HCT116 (cell line): Measurements from ENCODE around the gene C1orf56. TPM values are rescaled to one million over a fixed set of nuclear protein-coding genes. Genes with fewer than 3 reads are reported as not detected.

Experiments used
- ATAC-seq: fragments of 200-7000 bp; cut with Tn5 transposase; 2 replicates; pipeline ENCODE4 v1.9.1; 2020; ENCODE audit warnings: mild to moderate bottlenecking, moderate library complexity
- BruUV-seq: library from RNA; stranded (reverse); fragments of 400-500 nt; replicated peaks from 2 replicates; lab custom pipeline; 2021; lab: Mats Ljungman, UMichigan
- CTCF ChIA-PET: fragments of 300-600 bp; sonication (Branson Sonifier 250); formaldehyde crosslinking; loops from one replicate; lab custom pipeline; 2021; ENCODE audit warnings: antibody characterized with exemption; lab: Charles Lee
- POLR2A ChIA-PET: fragments of 300-600, 350-600 bp; sonication (Branson Sonifier 250); formaldehyde crosslinking; loops from one replicate; lab custom pipeline; 2021; ENCODE audit warnings: antibody characterized with exemption; lab: Charles Lee
- RAD21 ChIA-PET, 2 experiments: fragments of 300-600 bp; sonication (Branson Sonifier 250); formaldehyde crosslinking; loops; one replicate each; lab custom pipeline; 2023; ENCODE audit warnings: low total read pairs in 2 of 2; ENCODE audit not compliant: uncharacterized antibody in 2 of 2, unreplicated experiment in 2 of 2, low non-redundant PET in 1 of 2; lab: Charles Lee
- DNase-seq: peaks from one replicate; pipeline ENCODE4 v3.0.0-alpha.2; 2010; ENCODE audit warnings: low read depth, low spot score
- H2AFZ ChIP-seq: fragments of 200-600 bp; shearing (Covaris generic), sonication (generic); 2 replicates; pipeline ENCODE4 v1.6.1; 2017; ENCODE audit warnings: low read depth, mixed run types, mixed read lengths, antibody characterized with exemption, low read length; ENCODE audit not compliant: poor library complexity, severe bottlenecking
- H3K27ac ChIP-seq: 2 replicates; pipeline ENCODE4 v1.5.1; 2012; ENCODE audit warnings: low read depth, low read length
- H3K27me3 ChIP-seq: fragments of 200-600 bp; sonication (generic); 2 replicates; pipeline ENCODE4 v1.6.1; 2016; ENCODE audit warnings: mixed run types, low read length, mixed read lengths; ENCODE audit not compliant: insufficient read depth
- H3K36me3 ChIP-seq, 2 experiments: fragments of 200-500 bp in 1 of 2; fragments of 200-600 bp in 1 of 2; sonication (Bioruptor generic) in 1 of 2; sonication (generic) in 1 of 2; 2 replicates each; pipeline versions ENCODE4 v1.5.1 to v1.6.1; 2014 to 2016; ENCODE audit warnings: low read length in 2 of 2, inconsistent platforms in 1 of 2, mixed read lengths in 1 of 2, mixed run types in 1 of 2; ENCODE audit not compliant: insufficient read depth in 2 of 2, control insufficient read depth in 1 of 2
- H3K4me1 ChIP-seq, 2 experiments: fragments of 200-600 bp in 1 of 2; sonication (generic) in 1 of 2; 2 replicates each; pipeline versions ENCODE4 v1.5.1 to v1.6.1; 2012 to 2017; ENCODE audit warnings: low read length in 2 of 2, inconsistent platforms in 1 of 2, mild to moderate bottlenecking in 1 of 2, mixed read lengths in 1 of 2, mixed run types in 1 of 2, moderate library complexity in 1 of 2; ENCODE audit not compliant: insufficient read depth in 2 of 2, control insufficient read depth in 1 of 2
- H3K4me2 ChIP-seq: fragments of 200-600 bp; sonication (generic); 2 replicates; pipeline ENCODE4 v1.6.1; 2017; ENCODE audit warnings: mixed run types, low read length, mixed read lengths
- H3K4me3 ChIP-seq, 2 experiments: fragments of 200-600 bp in 1 of 2; sonication (generic) in 1 of 2; replicated peaks in 1 of 2; 2 replicates each; pipeline ENCODE4 v1.5.1; 2011 to 2016; ENCODE audit warnings: low read length in 2 of 2, control low read depth in 1 of 2, low read depth in 1 of 2, mild to moderate bottlenecking in 1 of 2, mixed read lengths in 1 of 2, mixed run types in 1 of 2
- H3K79me2 ChIP-seq: fragments of 200-600 bp; sonication (generic); 2 replicates; pipeline ENCODE4 v1.6.1; 2017; ENCODE audit warnings: mild to moderate bottlenecking, mixed run types, low read length, moderate library complexity, mixed read lengths; ENCODE audit not compliant: insufficient read depth
- H3K9ac ChIP-seq: fragments of 200-600 bp; sonication (generic); 2 replicates; pipeline ENCODE4 v1.6.1; 2016; ENCODE audit warnings: low read length, mixed read lengths
- H3K9me2 ChIP-seq: fragments of 200-600 bp; sonication (generic), shearing (Covaris generic); 2 replicates; pipeline ENCODE4 v1.6.1; 2017; ENCODE audit warnings: mixed run types, mild to moderate bottlenecking, moderate library complexity; ENCODE audit not compliant: insufficient read depth
- H3K9me3 ChIP-seq, 2 experiments: fragments of 200-500 bp in 1 of 2; fragments of 200-600 bp in 1 of 2; sonication (Bioruptor generic) in 1 of 2; sonication (generic) in 1 of 2; 2 replicates each; pipeline ENCODE4 v1.6.1; 2014 to 2017; ENCODE audit warnings: low read length in 2 of 2, mixed read lengths in 2 of 2, inconsistent platforms in 1 of 2, low read depth in 1 of 2, mild to moderate bottlenecking in 1 of 2, mixed run types in 1 of 2, moderate library complexity in 1 of 2; ENCODE audit not compliant: control insufficient read depth in 1 of 2, insufficient read depth in 1 of 2
- H4K20me1 ChIP-seq: fragments of 200-600 bp; sonication (generic), shearing (Covaris generic); 2 replicates; pipeline ENCODE4 v1.6.1; 2017; ENCODE audit warnings: mixed run types, mild to moderate bottlenecking, moderate library complexity; ENCODE audit not compliant: insufficient read depth
- CBX3 ChIP-seq: IDR thresholded peaks from 2 replicates; pipeline ENCODE4 v1.6.1; 2012; ENCODE audit warnings: low read depth
- CEBPB ChIP-seq: IDR thresholded peaks from 2 replicates; pipeline ENCODE4 v1.6.1; 2012; ENCODE audit warnings: low read depth
- POLR2A ChIP-seq: IDR thresholded peaks from 2 replicates; pipeline ENCODE4 v1.7.0; 2011; ENCODE audit warnings: borderline replicate concordance; ENCODE audit not compliant: insufficient read depth, insufficient read length; ENCODE audit errors: extremely low read depth
- POLR2AphosphoS5 ChIP-seq: IDR thresholded peaks from 2 replicates; pipeline ENCODE4 v1.6.1; 2011; ENCODE audit warnings: mild to moderate bottlenecking, low read depth, low read length, moderate library complexity
- SIN3A ChIP-seq: IDR thresholded peaks from 2 replicates; pipeline ENCODE4 v1.6.1; 2012; ENCODE audit warnings: low read depth
- SP1 ChIP-seq: IDR thresholded peaks from 2 replicates; pipeline ENCODE4 v1.6.1; 2012; ENCODE audit warnings: low read depth
- TCF7L2 ChIP-seq: IDR thresholded peaks from 2 replicates; pipeline ENCODE4 v1.7.0; 2011; ENCODE audit warnings: borderline replicate concordance, inconsistent platforms; ENCODE audit not compliant: insufficient read depth, insufficient read length; ENCODE audit errors: extremely low read depth
- YY1 ChIP-seq: IDR thresholded peaks from 2 replicates; pipeline ENCODE4 v1.6.1; 2011; ENCODE audit warnings: low read length, low read depth, moderate library complexity, mild to moderate bottlenecking; ENCODE audit not compliant: insufficient replicate concordance; ENCODE audit errors: extremely low read depth
- ZBTB33 ChIP-seq: IDR thresholded peaks from 2 replicates; pipeline ENCODE4 v1.6.1; 2011; ENCODE audit warnings: mild to moderate bottlenecking, low read length, moderate library complexity; ENCODE audit not compliant: insufficient replicate concordance; ENCODE audit errors: extremely low read depth
- ZNF274 ChIP-seq: fragments of 200-500 bp; sonication (Bioruptor generic); IDR thresholded peaks from 2 replicates; pipeline ENCODE4 v1.6.1; 2014; ENCODE audit warnings: mild to moderate bottlenecking, low read depth, low read length, inconsistent platforms
- intact Hi-C: fragments of 100-400 bp; cut with micrococcal nuclease; formaldehyde crosslinking; loops from 2 replicates; pipeline ENCODE4 v1.10.0; 2022
- total RNA-seq: library from RNA; stranded (reverse); gene quantifications from one replicate; pipeline ENCODE4 v1.2.1, GENCODE V29; 2021; ENCODE audit not compliant: unreplicated experiment
- TF ChIP-seq, protein P1 (sequence below): IDR thresholded peaks from 2 replicates; pipeline ENCODE4 v1.6.1; 2012; ENCODE audit warnings: low read depth
- TF ChIP-seq, protein P2 (sequence below), 3 experiments: fragments of 200-600 bp in 1 of 3; sonication (generic) in 1 of 3; IDR thresholded peaks in 2 of 3; conservative IDR thresholded peaks in 1 of 3; 2 replicates each; pipeline ENCODE4 v1.5.1; 2012 to 2017; ENCODE audit warnings: low read depth in 2 of 3, low read length in 2 of 3, antibody characterized with exemption in 1 of 3, borderline replicate concordance in 1 of 3, control low read depth in 1 of 3, mild to moderate bottlenecking in 1 of 3, mixed read lengths in 1 of 3, mixed run types in 1 of 3, moderate library complexity in 1 of 3; ENCODE audit not compliant: insufficient read depth in 1 of 3
- TF ChIP-seq, protein P3 (sequence below): IDR thresholded peaks from 2 replicates; pipeline ENCODE4 v1.6.1; 2012

Gene C1orf56
- total RNA-seq, 1 experiment from 2014 or later, result not detected

GRCh38 chr1:151058692-151059091 lies 11.1 kb downstream of the C1orf56 start (continued):
- no peak for TF ChIP-seq ZBTB33

- Histone ChIP-seq H4K20me1 (no peaks in the 10 kb centered on the region; the same call in 1 of the 2 replicates), H3K27ac (peak within 1 kb of the TSS; percentile 90), H3K9ac (peak within 1 kb of the TSS; percentile 90), H3K4me1 (peaks cover 18 to 41% of the 10 kb centered on the region in 2 experiments), H3K9me2 (no peaks in the 10 kb centered on the region), H3K4me2 (peak within 1 kb of the TSS; percentile 76), H3K9me3 (no peaks in the 10 kb centered on the region), H3K4me3 (peak within 1 kb of the TSS; percentile 70 to 96), H2AFZ (peak within 1 kb of the TSS; percentile 33), H3K27me3 (no peaks in the 10 kb centered on the region), H3K79me2 (peaks cover 47% of the 10 kb centered on the region), H3K36me3 (peaks cover 13 to 26% of the 10 kb centered on the region in 2 experiments)
- CTCF ChIA-PET, result interaction anchor here (1.2 kb wide), 2 partner anchors 8 to 40 kb away, joined by 3 to 4 read pairs; no protein-coding TSS in a partner anchor
- intact Hi-C loops, result loop anchor here (5.0 kb wide), 1 partner anchor 37 kb away; no protein-coding TSS in a partner anchor
- POLR2A ChIA-PET, result interaction anchor here (0.9 to 1.2 kb wide), 2 partner anchors 12 to 13 kb away, joined by 3 read pairs; no protein-coding TSS in a partner anchor
- BruUV-seq, result TSS peak; percentile 57
- peak; percentile 94 for ATAC-seq
- DNase-seq, result peak; percentile 51
- RAD21 ChIA-PET, result no interaction called here
- peak; percentile 67; the same call in 1 of the 2 replicates for TF ChIP-seq SIN3A
- TF ChIP-seq SP1, result 0 out of 2 replicates have a peak, but pooled peaks have one; percentile 18
- no peak for TF ChIP-seq ZNF274
- TF ChIP-seq YY1, result peak; percentile 31
- TF ChIP-seq, protein P1, sequence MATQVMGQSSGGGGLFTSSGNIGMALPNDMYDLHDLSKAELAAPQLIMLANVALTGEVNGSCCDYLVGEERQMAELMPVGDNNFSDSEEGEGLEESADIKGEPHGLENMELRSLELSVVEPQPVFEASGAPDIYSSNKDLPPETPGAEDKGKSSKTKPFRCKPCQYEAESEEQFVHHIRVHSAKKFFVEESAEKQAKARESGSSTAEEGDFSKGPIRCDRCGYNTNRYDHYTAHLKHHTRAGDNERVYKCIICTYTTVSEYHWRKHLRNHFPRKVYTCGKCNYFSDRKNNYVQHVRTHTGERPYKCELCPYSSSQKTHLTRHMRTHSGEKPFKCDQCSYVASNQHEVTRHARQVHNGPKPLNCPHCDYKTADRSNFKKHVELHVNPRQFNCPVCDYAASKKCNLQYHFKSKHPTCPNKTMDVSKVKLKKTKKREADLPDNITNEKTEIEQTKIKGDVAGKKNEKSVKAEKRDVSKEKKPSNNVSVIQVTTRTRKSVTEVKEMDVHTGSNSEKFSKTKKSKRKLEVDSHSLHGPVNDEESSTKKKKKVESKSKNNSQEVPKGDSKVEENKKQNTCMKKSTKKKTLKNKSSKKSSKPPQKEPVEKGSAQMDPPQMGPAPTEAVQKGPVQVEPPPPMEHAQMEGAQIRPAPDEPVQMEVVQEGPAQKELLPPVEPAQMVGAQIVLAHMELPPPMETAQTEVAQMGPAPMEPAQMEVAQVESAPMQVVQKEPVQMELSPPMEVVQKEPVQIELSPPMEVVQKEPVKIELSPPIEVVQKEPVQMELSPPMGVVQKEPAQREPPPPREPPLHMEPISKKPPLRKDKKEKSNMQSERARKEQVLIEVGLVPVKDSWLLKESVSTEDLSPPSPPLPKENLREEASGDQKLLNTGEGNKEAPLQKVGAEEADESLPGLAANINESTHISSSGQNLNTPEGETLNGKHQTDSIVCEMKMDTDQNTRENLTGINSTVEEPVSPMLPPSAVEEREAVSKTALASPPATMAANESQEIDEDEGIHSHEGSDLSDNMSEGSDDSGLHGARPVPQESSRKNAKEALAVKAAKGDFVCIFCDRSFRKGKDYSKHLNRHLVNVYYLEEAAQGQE, result no peak
- TF ChIP-seq, protein P2, sequence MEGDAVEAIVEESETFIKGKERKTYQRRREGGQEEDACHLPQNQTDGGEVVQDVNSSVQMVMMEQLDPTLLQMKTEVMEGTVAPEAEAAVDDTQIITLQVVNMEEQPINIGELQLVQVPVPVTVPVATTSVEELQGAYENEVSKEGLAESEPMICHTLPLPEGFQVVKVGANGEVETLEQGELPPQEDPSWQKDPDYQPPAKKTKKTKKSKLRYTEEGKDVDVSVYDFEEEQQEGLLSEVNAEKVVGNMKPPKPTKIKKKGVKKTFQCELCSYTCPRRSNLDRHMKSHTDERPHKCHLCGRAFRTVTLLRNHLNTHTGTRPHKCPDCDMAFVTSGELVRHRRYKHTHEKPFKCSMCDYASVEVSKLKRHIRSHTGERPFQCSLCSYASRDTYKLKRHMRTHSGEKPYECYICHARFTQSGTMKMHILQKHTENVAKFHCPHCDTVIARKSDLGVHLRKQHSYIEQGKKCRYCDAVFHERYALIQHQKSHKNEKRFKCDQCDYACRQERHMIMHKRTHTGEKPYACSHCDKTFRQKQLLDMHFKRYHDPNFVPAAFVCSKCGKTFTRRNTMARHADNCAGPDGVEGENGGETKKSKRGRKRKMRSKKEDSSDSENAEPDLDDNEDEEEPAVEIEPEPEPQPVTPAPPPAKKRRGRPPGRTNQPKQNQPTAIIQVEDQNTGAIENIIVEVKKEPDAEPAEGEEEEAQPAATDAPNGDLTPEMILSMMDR (IDR thresholded peaks at IDR 0.05 in 2 of 3, conservative IDR thresholded peaks at IDR 0.05 in 1 of 3; ENCODE audit: borderline replicate concordance in 1 of 3, insufficient read depth in 1 of 3, low read depth in 2 of 3, low read length in 2 of 3), result peak in 2 of 3 experiments; percentile 70 to 79; a peak in 5 of 6 replicates
- TF ChIP-seq CBX3, result no peak
- TF ChIP-seq POLR2A, result peak; percentile 85
- TF ChIP-seq, protein P3, sequence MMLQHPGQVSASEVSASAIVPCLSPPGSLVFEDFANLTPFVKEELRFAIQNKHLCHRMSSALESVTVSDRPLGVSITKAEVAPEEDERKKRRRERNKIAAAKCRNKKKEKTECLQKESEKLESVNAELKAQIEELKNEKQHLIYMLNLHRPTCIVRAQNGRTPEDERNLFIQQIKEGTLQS, result no peak
- peak; percentile 90 for TF ChIP-seq POLR2AphosphoS5
- peak; percentile 58 for TF ChIP-seq TCF7L2
- TF ChIP-seq CEBPB, result peak; percentile 99
These were observed 11.8 kb downstream of the C1orf56 start, which contains the start of gene CDC42SE1 for GRCh38 chr1:151059109-151060006. CDC42SE1 (minus strand) TSS chr1:151059622; CDS start chr1:151055730, 3,892 bp downstream.
